Liver (tissue), 3 donors: ENCODE results near the gene MYMK.

Source experiments
- RAD21 ChIP-seq, 2 donors: IDR thresholded peaks; 2 replicates each; pipeline ENCODE4 v1.6.1; 2016; ENCODE audit warnings: antibody characterized with exemption in 2 of 2, mild to moderate bottlenecking in 2 of 2
- SP1 ChIP-seq: IDR thresholded peaks from 2 replicates; pipeline ENCODE4 v1.6.1; 2018; ENCODE audit warnings: antibody characterized with exemption, mild to moderate bottlenecking
- TF ChIP-seq, protein P1 (sequence below): fragments of 150-350 bp; IDR thresholded peaks from 2 replicates; pipeline ENCODE4 v1.5.1; 2017; ENCODE audit warnings: improper control_type of control experiment, low read depth, low read length; ENCODE audit not compliant: missing input control
- donor health status: healthy.
- donor health status: healthy.

DNA sequence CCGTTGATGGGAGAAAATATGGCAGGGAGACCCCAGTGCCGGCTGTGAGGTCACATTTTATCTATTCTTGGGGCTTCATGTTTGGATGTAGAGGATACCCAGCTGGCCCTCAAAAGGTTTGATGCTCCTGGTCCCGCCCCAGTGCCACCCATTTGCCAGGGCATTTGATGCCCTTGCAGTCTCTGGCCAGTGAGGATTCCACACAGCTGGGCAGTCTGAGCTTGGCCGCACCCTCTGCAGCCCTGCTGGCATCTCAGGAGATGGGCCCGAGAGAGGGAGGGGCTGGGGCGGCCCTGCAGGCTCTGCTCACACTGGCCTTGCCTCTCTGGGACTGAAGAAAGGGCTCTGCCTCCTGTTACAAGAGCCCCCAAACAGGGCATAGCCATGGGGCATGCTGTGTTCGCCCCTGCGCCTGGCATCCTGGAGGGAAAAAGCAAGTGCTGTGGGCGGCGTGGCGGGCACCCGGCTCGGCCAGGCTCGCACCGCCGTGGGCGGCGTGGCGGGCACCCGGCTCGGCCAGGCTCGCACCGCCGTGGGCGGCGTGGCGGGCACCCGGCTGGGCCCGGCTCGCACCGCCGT is 37.3 kb upstream of the MYMK start:
- TF ChIP-seq, protein P1, sequence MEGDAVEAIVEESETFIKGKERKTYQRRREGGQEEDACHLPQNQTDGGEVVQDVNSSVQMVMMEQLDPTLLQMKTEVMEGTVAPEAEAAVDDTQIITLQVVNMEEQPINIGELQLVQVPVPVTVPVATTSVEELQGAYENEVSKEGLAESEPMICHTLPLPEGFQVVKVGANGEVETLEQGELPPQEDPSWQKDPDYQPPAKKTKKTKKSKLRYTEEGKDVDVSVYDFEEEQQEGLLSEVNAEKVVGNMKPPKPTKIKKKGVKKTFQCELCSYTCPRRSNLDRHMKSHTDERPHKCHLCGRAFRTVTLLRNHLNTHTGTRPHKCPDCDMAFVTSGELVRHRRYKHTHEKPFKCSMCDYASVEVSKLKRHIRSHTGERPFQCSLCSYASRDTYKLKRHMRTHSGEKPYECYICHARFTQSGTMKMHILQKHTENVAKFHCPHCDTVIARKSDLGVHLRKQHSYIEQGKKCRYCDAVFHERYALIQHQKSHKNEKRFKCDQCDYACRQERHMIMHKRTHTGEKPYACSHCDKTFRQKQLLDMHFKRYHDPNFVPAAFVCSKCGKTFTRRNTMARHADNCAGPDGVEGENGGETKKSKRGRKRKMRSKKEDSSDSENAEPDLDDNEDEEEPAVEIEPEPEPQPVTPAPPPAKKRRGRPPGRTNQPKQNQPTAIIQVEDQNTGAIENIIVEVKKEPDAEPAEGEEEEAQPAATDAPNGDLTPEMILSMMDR = no peak
- TF ChIP-seq RAD21 (IDR thresholded peaks at IDR 0.05) = no peak
- TF ChIP-seq SP1 = no peak
